ENCODE data around the gene EGLN1.

The EGLN1 gene

DNA sequence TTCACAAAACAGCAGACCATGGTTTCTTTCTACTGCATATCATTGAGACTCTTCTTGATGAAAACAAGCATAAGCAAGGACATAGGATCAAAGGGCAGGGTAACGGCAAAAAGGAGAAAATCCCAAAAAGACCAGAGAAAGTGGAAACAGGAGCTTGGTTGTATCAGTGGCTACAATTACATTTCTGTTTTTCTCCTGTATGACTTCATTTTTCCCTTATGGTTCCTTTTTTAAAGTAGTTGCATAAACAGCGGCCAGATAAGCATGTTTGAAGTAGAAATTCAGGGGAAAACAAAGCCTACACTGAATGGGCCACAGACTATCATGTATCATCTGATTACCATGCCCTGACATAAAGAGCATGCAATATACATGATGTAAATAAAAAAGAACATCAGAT, 4.6 kb downstream of the EGLN1 start:
- no peak for TF ChIP-seq POLR2A (IDR thresholded peaks at IDR 0.05; ENCODE audit: low read depth, low read length)
- no peak for FAIRE-seq

DNA sequence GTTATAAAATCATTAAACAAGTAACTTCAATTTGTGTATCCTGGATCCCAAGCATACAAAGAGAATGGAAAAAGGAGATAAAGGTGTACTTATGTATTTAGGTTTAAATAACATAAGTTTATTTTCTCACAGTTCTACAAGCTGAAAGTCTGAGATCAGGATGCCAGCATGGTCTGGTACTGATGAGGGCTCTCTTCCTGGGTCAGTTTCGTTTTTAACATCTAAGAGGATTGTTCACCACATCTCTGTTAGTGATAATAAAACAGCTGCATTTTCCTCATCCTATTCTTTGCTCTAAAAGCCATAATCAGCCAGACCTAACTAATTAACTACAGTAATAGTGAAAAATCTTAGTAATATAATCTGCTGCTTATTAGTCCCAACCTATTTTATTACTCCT, 5.2 kb downstream of the EGLN1 start:
- DNase-seq (ENCODE audit: insufficient read length, low spot score) = no peak
- no peak for TF ChIP-seq POLR2A (IDR thresholded peaks at IDR 0.05; ENCODE audit: low read depth, low read length)
- no peak for FAIRE-seq

More for the DNA sequence above, 4.6 kb downstream of the EGLN1 start:
- DNase-seq (ENCODE audit: insufficient read length, low spot score) = no peak

GRCh38 chr1:231415018-231415583, 7.0 kb downstream of the EGLN1 start:
- FAIRE-seq = no peak
- no peak for DNase-seq (ENCODE audit: insufficient read length, low spot score)
- no peak for TF ChIP-seq POLR2A (IDR thresholded peaks at IDR 0.05; ENCODE audit: low read depth, low read length)

DNA sequence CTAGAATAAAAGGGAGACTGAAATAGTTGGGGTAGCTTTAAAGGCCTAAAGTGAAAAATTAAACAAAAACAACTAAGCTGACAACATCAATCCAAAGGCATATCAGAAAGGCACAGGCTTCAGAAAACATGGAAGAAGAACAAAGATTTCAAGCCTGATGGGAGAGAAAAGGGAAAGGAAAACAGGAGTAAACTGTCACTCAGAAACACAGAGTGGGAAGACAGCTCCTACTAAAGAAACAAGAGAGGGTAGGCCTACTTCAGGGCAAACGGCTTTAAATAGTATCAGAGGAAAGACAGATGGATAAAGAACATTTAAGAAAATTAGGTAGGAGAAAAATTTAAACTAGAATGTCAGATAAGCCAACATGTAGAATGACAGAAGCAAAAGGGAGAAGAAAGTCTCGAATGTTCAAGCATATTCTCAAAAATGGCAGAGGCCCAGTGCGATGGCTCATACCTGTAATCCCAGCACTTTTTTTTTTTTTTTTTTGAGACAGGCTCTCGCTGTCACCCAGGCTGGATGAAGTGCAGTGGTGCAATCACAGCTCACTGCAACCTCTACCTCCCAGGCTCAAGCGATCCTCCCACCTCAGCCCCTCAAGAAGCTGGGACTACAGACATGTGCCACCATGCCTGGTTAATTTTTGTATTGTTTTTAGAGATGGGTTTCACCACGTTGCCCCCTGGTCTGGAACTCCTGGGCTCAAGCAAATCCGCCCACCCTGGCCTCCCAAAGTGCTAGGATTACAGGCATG, 7.6 kb downstream of the EGLN1 start:
- DNase-seq (ENCODE audit: insufficient read length, low spot score) (no peak), FAIRE-seq (no peak)
- no peak for TF ChIP-seq POLR2A (IDR thresholded peaks at IDR 0.05; ENCODE audit: low read depth, low read length)

DNA sequence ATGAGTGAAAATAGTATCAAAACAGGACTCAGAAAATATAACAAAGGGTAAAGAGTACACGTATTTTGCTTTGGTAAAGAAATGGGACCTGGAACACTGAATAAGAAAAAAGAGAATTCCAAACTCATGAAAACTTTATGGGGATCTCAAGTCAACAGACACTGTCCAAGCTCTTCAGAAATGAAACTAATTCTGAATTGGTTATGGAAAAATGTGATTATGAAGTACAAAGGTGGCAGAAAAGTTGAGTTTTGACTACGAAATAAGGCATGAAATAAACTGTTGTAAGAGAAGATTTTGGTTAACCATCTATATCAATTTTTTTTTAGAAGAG, 8.4 kb downstream of the EGLN1 start:
- FAIRE-seq = no peak
- no peak for DNase-seq (ENCODE audit: insufficient read length, low spot score)
- TF ChIP-seq POLR2A (IDR thresholded peaks at IDR 0.05; ENCODE audit: low read depth, low read length) = no peak

- FAIRE-seq (no peak), DNase-seq (ENCODE audit: insufficient read length, low spot score) (no peak)
- no peak for TF ChIP-seq POLR2A (IDR thresholded peaks at IDR 0.05; ENCODE audit: low read depth, low read length)
Observed at GRCh38 chr1:231411036-231411531, 11.0 kb downstream of the EGLN1 start.

DNA sequence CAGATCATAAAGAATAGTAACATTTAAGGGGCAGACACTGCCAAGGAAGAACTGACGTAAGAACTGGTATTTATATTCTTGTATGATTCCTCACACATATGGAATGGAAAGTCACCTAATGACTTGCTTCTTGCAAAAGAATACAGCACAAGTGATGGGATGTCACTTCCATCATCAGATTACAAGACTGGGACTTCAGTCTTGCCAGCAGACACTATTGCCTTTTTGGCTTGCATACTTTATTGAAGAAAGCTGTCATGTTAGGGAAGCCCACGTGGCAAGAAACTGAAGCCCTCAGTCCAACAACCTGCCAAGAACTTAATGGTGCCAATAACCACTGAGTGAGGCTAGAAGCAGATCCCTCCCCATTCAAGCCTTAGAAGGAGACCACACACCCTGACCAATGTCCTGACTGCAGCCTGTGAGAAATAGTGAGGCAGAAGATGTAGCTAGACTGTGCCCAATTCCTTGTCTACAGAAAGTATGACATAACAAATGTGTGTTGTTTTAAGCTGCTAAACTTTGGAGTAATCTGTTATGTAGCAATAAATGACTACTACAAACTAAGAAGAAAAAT, 12.0 kb downstream of the EGLN1 start:
- FAIRE-seq (peak; percentile 48), DNase-seq (ENCODE audit: insufficient read length, low spot score) (no peak)
- TF ChIP-seq POLR2A (IDR thresholded peaks at IDR 0.05; ENCODE audit: low read depth, low read length) = no peak

DNA sequence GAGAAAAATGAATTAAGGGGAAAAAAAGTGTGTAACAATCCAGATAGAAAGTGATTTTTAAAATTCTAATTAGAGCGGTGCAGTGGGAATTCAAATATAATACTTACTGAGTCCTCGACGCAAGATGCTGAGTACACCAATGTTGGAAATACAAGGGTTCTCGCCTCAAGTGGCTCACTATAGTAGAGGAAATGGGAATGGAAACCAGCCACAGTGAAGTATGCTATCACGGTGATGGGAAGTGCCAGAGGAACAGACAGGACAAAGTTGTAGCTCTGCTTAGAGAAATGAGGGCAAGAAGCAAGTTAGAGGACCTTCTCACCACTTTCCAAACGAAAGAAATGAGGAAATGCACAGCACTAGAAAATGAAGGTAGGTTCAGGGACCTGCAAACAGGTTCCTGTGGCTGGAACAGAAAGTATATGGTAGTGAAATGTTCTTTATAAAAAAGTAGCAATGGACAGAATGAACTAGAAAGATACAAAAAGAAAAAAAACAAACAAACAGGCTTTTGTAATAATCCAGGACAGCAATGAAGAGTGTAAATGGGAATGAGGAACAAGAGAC, 13.5 kb downstream of the EGLN1 start:
- DNase-seq (ENCODE audit: insufficient read length, low spot score) (no peak), FAIRE-seq (peak; percentile 67)
- no peak for TF ChIP-seq POLR2A (IDR thresholded peaks at IDR 0.05; ENCODE audit: low read depth, low read length)

DNA sequence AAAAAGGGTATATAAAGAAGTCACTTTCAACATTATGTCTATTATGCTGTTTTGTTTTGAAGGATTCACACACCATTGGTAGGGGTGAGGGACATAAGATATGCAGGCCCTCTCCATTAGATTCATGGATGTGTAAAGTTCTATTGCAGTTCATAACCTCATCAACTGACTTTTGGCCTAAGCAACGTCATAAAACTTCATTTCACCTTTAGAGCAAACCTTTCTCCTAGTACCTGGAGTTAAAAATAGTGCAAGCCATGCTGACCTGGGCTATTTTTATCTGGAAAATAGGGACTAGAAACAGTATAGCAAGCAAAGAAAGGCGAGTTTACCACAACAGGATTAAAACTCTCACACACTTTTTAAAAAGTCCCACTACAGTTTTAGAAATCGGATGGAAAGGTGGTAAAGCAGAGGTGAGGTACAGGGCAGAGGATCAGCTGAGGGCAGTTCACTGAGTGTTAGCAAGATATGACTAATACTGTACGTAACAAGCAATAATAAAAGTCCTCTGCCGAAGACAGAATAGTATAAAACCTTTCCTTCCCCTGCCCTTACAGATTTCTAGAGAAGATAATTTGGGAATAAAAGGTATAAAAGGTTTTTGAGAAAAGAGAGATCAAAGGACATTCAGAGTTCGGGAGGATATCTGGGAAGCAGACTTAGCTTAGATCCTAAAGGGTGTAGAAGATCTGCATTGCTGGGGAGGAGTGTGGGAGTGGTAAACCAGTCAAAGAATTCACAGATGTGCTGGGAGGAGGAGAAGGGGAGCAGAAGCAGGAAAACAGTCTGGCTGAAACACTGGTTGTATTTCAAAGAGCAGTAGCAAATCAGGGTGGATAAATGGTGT, 14.3 kb downstream of the EGLN1 start:
- FAIRE-seq = peak; percentile 94
- no peak for TF ChIP-seq POLR2A (IDR thresholded peaks at IDR 0.05; ENCODE audit: low read depth, low read length)
- DNase-seq (ENCODE audit: insufficient read length, low spot score) = no peak

DNA sequence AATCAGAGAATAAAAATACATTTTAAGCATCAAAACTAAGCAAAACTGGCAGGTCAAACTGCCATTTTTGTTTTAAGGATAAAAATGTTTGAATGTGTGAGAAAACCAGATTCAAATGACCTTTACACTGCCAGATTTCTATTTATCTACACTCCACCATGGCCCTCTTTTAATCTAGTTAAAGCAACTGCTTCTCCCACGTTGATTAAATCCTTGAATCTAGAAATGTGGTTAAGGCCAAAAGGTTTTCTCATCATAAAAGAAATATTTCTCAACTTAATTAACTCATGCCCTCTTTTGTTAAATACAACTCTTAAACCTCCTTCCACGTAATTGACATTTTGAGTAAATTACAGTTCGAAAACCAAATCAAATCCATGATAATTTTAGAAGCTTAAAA, 15.0 kb downstream of the EGLN1 start:
- FAIRE-seq = no peak
- no peak for TF ChIP-seq POLR2A (IDR thresholded peaks at IDR 0.05; ENCODE audit: low read depth, low read length)
- no peak for DNase-seq (ENCODE audit: insufficient read length, low spot score)

DNA sequence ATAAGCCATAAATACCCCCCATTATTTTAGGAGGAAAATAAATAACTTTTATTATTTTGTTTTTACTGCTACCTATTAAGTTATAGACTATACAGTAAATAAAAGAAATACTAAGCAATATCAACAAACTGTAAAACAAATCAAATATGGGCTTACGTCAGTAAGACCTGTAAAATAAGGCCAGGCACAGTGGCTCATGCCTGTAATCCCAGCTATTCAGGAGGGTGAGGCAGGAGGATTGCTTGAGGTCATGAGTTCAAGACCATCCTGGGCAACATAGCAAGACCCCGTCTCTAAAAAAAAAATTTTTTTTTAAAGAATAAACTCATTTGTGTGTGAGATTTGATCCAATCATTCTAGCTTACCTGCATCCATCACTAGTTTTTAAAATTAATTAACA, 17.8 kb downstream of the EGLN1 start:
- DNase-seq (ENCODE audit: insufficient read length, low spot score) = no peak
- TF ChIP-seq POLR2A (IDR thresholded peaks at IDR 0.05; ENCODE audit: low read depth, low read length) = no peak
- FAIRE-seq = no peak

DNA sequence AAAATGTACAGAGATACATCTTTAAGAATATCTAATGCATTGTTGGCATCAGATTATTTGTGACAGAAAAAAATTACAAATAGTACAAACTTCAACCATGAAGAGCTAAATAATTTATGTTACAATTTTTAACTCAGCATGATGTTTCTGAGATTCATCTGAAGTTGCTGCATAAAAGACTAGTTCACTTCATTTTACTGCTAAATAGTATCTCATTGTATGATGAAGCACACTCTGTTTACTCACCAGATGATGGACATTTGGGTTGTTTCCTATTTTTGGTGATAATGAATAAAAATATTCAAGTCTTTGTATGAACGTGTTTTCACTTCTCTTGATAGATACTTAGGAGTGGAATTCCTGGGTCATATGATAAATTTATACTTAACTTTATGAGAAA, 20.6 kb downstream of the EGLN1 start:
- no peak for TF ChIP-seq POLR2A (IDR thresholded peaks at IDR 0.05; ENCODE audit: low read depth, low read length)
- FAIRE-seq = no peak
- DNase-seq (ENCODE audit: insufficient read length, low spot score) = no peak

DNA sequence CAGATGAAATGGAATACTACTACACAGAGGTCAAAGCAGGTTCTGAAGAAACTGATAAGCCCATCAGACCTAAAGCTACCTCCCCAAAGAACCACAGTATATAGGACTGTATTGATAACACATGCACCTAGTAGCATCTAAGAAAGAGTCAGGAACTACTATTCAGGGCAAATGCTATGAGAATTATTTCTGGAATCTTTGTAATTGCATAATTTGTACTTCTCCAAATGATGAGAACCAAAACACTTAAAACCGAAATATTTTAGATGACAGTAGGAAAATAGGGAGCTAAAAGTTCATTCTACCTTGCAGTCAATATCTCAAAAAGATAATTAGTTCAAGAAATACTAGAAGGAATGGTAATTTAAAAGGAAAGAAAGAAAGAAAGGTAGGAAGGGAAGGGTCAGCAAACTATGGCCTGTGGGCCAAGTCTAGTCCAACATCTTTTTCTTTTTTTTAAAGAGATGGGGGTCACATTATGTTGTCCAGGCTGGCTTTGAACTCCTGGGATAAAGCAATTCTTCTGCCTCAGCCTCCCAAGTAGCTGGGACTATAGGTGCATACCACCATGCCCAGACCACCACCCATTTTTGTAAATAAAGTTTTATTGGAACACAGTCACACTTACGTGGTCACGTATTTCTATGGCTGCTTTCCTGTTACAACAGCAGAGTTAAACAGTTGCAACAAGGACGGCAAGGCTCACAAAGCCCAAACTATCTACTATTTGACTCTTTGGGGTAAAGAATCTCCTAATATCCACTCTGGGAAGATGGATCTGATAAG, 24.0 kb downstream of the EGLN1 start:
- no peak for TF ChIP-seq POLR2A (IDR thresholded peaks at IDR 0.05; ENCODE audit: low read depth, low read length)
- DNase-seq (ENCODE audit: insufficient read length, low spot score) (no peak), FAIRE-seq (no peak)
